HT1080 (cell line): ENCODE measurements around the gene STK33. TPM values are rescaled to one million over a fixed set of nuclear protein-coding genes. Genes with fewer than 3 reads are reported as not detected.

Experiments
- DNase-seq: peaks from one replicate; pipeline ENCODE4 v3.0.0-alpha.2; 2015; ENCODE audit warnings: low read depth
- total RNA-seq: library from RNA; depleted of rRNA; stranded (reverse); fragments of >200 nt; shearing (Covaris generic); gene quantifications from 2 replicates; pipeline ENCODE4 v1.2.3, GENCODE V29; 2014

Gene STK33
- total RNA-seq, 1 experiment from 2014 or later, result 8.6 TPM

- DNase-seq, result no peak
Measured at GRCh38 chr11:8375932-8376331, 218.1 kb downstream of the STK33 start.

GRCh38 chr11:8375460-8375859 lies 218.6 kb downstream of the STK33 start:
- DNase-seq, result no peak

DNA sequence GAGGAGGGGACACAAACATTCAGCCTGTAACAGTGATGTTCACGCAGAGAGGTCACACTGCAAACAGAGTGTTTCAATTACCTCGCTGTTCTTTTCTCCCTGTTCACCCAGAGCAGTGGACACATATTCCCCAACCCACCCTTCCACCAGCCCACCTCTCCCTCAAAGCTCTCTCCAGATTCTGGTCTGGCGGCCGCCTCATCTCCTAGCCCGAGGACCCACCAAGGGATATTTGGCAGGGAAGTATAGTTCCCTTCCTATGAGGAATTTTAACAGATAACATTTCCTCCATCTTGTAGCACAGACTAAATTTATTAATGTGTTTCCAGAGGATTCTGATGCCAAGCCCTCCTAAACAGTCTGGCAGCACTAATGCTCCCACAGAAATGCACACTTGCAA lies 219.3 kb downstream of the STK33 start:
- DNase-seq, result no peak

DNA sequence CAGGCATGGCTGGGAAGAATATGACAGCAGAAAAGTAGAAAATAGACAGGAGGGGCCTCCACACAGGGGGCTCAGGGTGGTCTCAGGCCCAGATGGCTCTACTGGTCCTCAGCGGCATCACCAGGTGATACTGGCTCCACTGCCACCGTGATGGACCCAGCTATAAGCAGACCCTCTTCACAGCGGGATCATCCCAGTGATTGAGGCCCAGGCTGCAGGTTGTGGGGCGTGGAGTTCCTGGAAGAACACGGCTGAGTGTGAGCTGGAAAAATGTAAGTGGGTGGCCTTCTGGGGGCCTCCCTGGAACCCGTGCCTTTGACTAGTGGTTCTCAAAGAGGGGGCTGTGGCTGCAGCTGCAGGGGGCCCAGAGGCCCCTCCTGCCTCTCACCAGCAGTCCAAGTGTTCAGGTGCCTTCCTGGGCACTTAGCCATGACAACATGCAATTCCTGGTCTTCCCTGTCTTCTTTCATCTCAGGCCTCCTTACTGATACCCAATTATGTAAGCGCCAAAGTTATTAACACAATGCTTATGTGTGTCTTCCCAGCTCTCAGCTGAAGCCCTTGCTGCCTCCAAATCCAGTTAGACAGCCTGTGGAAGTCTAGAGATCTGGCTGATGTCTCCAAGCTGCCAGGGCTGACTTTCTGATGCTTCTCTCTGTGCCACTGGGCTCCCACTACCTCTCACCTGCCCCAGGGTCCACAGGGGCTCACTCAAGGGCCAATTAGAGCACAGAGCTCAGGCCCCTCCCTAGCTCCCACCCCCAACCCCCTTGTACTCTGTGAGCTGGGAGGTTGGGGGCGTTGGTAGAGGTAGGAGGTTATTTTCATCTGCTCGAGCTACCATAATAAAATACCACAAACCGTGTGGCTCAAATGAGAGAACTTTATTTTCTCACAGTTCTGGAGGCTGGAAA lies 220.3 kb downstream of the STK33 start:
- no peak for DNase-seq

GRCh38 chr11:8372641-8373381 lies 221.2 kb downstream of the STK33 start:
- no peak for DNase-seq

DNA sequence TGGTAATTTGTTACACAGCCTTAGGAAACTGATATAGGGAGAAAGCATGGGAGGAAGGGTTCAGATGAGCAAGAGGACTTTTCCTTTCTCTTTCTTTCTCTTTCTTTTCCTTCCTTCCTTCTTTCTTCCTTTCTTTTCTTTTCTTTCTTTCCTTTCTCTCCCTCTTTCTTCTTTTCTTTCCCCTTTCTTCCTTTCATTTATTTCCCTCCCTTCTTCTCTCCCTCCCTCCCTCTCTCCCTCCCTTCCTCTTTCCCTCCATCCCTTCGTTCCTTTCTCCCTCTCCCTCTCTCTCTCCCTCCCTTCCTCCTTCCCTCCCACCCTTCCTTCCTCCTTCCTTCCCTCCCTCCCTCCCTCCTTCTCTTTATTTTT lies 222.5 kb downstream of the STK33 start:
- DNase-seq, result no peak

DNA sequence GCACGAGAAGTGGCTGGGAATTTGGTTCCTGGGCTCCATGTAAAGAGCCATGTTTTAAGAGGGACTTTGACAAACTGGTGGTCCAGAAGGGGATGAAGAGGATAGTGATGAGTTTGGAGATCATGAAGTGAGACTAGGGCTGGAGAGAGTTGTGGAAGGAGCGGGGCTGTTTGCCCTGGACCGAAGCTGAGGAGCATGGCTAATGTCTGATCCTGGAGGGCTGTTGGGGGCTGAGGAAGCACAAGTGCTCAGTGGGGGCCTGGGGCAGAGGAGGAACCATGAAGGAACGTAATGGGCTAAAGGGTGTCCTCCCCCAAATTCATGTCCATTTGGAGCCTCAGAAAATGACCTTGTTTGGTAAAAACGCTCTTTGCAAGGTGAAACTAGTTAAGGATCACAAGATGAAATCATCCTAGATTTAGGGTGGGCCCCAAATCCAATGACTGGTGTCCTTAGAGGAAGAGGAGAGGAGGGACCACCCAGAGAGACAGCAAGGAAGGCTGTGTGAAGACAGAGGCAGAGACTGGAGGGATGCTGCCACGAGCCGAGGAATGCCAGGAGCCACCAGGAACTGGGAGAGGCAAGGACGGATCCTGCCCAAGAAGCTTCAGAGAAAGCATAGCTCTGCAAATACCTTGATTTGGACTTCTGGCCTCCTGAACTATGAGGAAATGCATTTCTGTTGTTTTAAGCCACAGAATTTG lies 223.1 kb downstream of the STK33 start:
- DNase-seq, result no peak

DNA sequence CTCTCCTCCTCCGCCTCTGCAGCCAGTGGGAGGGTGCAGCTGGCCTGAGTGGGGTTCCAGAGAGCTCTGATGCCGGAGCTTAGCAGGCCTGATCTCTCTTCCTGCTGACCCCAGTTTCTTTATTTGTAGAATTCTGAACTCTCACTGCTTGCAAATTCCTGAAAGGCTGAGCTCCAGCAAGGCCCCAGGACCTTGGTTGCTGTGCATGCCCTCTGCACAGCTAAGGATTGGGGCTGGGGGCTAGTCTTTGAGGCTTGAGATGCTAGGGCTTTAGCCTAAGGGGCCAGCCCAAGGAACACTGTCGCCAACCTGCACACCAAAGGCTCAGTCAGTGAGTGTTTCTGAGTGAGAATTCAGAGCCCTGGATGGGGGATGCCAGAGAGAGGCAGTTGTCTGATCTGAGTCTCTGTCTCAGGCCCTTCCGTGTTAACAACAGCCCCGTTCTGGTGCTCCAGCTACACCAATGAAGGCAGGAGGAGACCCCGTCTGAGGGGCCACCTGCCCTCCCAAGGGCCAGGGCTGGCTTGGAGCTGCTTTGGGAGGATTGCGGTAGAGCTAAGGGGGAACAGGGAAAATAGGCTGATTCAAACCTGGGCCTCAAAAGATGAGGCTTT lies 224.3 kb downstream of the STK33 start:
- no peak for DNase-seq

- DNase-seq, result no peak
Measured at GRCh38 chr11:8368772-8369171, 225.3 kb downstream of the STK33 start.

DNA sequence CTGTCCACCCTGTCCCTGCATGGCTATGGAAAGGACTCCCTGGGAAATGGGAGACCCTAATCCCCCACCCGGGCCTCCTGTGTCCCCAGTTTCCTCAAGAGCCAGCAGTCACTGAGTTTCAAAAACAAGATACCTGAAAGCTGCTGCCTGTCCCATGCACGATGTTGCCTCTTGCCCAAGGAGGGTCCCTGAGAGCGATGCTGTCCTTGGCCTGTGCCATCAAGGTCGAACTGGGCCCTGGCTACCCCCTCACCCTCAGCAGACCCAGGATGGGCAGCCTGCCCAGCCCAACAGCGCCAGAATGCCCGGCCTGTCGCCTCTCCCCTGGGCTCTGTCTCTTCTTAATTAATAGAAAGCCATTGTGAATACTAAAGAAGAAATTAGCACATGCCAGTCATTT lies 225.8 kb downstream of the STK33 start:
- no peak for DNase-seq

GRCh38 chr11:8366316-8366715 lies 227.7 kb downstream of the STK33 start:
- no peak for DNase-seq

- no peak for DNase-seq
Measured at GRCh38 chr11:8365216-8365941, 228.6 kb downstream of the STK33 start.

GRCh38 chr11:8363921-8364320 lies 230.1 kb downstream of the STK33 start:
- DNase-seq, result no peak

DNA sequence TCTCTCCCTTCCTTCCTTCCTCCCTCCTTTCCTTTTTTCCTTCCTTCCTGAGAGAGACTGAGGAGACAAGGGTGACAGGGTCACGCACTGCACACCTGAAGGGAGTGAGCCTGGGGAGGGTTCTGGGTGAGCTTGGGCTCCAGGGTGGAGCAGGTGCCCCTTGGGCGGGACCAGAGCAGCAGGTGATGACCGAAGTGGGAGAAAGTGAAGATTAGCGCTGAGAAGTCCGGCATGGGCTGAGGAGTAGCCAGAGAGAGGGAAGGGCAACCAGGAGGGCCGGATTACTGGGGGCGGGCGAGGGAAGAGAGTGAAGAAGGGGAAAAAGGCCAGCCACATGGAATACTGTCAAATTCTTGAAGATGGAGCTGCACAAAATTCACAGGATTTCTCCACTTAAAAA lies 231.1 kb downstream of the STK33 start:
- no peak for DNase-seq

DNA sequence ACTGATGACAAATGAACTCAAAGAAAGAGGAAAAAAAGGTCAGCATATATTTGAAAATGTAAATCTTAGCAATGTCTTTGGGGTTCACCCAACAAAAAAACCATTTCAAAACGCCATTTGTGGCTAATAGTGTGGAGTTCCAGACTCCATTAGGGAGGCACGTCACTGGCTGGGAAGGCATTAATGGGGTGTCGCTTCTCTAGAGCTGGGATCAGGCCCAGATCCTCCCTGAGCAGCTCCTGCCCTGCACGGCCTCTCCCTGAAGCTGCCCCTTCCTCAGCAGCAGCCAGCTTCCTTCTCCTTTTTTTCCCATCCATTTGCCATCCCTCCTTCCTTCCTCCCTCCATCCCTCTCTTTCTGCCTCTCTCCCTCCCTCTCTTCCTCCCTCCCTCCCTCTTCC lies 231.5 kb downstream of the STK33 start:
- DNase-seq, result no peak

DNA sequence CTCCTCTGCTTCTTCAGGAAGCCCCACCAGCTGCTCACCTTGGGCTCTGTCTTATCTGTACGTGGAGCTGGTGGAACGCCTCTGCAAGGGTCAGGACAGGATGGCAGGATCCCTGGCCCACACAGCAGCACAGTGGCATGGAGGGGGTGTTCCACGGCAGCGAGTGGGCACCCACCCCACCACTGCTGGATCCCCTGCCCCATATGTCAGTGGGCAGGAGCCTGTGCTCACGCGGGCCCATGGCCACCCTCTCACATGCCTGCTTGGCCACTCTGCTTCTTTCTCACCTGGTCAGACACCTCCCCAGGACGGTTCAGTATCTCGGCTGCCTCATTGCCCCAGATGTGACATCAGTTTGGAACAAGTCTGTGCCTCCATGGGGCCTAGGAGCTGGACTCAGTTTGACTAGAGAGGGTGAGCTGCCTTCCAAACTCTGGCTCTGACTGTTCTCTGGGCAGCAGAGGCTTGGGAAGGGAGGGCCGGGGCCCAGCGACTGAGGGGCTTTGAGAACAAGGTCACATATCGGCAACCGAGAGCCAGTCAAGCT lies 232.3 kb downstream of the STK33 start:
- no peak for DNase-seq

DNA sequence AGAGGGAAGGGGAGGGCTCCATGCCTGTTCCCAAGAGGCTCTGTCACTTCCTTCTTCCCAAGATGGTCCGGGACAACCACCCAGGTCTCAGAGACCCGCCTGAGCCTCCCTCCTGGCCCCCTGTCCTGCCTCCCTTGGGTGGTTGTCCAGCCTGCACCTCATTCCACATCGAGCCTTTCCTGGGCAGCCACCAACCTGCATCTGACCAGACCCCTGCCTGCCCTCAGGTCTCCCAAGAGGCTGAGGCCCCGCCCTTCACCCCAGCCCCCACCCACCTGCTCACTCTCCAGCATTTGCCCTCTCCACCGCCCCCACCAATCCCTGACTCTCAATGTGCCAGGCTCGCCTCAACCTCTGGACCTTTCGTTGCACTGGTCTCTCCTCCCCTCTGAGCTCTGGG lies 232.8 kb downstream of the STK33 start:
- DNase-seq, result no peak

DNA sequence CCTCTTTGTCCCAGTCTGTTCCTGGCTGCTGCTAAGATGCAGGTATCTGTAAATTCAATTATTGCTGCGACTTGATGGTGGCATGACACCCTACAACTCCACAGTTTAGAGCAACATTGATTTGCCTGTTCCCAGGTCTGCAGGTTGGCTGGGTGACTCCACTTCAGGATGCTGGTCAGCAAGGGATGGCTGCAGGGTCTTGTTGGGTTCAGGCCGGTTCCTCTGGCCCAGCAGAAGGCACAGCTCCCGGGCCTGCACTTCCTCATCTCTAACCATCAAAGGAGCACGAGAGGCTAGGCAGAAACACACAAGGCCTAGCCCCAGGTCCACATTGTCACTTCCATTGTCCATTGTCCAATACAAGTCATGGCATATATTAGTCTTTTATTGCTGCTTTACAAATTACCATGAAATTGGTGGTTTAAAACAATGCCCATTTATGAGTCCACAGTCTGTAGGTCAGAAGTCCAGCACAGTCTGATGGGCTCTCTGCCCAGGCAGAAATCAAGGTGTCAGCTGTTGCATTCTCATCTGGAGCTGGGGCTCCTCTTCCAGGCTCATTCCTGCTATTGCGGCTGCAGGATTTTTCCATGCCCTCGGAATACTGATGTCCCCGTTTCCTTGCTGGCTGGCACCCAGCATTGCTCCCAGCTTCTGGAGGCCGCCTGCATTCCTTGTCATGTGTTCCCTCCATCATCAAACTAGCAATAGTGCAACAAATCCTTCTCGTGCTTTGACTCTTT lies 233.8 kb downstream of the STK33 start:
- no peak for DNase-seq

GRCh38 chr11:8359521-8359920 lies 234.5 kb downstream of the STK33 start:
- DNase-seq, result no peak
